Activated CD4-positive, alpha-beta T cell treated with anti-CD3 and anti-CD28 coated beads for 36 hours (primary cell): ENCODE measurements around the gene ANKRD13D. TPM values are rescaled to one million over a fixed set of nuclear protein-coding genes. Genes with fewer than 3 reads are reported as not detected.

Experiments used
- ATAC-seq: fragments of 200-7000 bp; cut with Tn5 transposase; one replicate; pipeline ENCODE4 v1.10.0; 2021; ENCODE audit warnings: mild to moderate bottlenecking, moderate library complexity
- CTCF ChIA-PET: fragments of 350-600 bp; sonication (Branson Sonifier 250); formaldehyde crosslinking; loops from one replicate; lab custom pipeline; 2021; ENCODE audit warnings: antibody characterized with exemption; lab: Charles Lee
- POLR2A ChIA-PET: fragments of 350-600 bp; sonication (Branson Sonifier 250); formaldehyde crosslinking; loops from one replicate; lab custom pipeline; 2021; ENCODE audit warnings: antibody characterized with exemption, inconsistent platforms; lab: Charles Lee
- DNase-seq: peaks from one replicate; pipeline ENCODE4 v3.0.0-alpha.2; 2020
- H3K27ac Mint-ChIP-seq: one replicate; pipeline ENCODE4 v1.8.0; 2021; ENCODE audit warnings: mixed read lengths
- H3K27me3 Mint-ChIP-seq: one replicate; pipeline ENCODE4 v1.8.0; 2021; ENCODE audit warnings: mixed read lengths
- H3K36me3 Mint-ChIP-seq: one replicate; pipeline ENCODE4 v1.8.0; 2021; ENCODE audit warnings: low read depth, mixed read lengths
- H3K4me1 Mint-ChIP-seq: one replicate; pipeline ENCODE4 v1.8.0; 2021; ENCODE audit warnings: mixed read lengths
- H3K4me3 Mint-ChIP-seq: one replicate; pipeline ENCODE4 v1.8.0; 2021; ENCODE audit warnings: mild to moderate bottlenecking, moderate library complexity, mixed read lengths
- H3K9me3 Mint-ChIP-seq: one replicate; pipeline ENCODE4 v1.8.0; 2021; ENCODE audit warnings: low read depth, mixed read lengths
- intact Hi-C, 2 experiments: fragments of 100-400 bp; cut with DNase I in 1 of 2; cut with micrococcal nuclease in 1 of 2; formaldehyde crosslinking; loops; one replicate each; pipeline versions ENCODE4 v1.14.2 to v1.15.1; 2022 to 2024; cut with DNase I, micrococcal nuclease
- total RNA-seq, 2 experiments: library from RNA; stranded (reverse); gene quantifications; one replicate each; pipeline ENCODE4 v1.2.3, GENCODE V29; 2021

ANKRD13D gene
- total RNA-seq, 2 experiments from 2014 or later = 44.9 to 69.5 TPM

DNA sequence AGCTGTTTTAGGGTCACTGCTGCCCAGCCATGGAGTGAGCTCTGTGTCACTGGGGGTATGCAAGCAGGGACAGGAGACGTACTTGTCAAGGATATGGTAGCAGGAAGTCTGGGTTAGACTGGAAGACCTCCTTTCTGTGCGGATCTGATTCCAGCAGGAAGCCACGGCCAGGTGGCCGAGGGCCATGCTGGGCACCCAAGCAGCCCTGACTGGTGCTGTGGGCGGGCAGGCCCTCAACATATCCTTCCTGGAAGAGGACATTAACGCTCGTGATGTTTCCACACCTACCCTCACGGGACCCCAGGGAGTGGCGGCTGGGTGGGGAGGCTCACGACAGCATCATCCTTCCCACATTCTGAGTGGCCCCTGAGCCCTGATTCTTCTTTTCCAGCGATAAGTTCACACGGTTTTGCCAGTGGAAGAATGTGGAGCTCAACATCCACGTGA, 8.7 kb upstream of the ANKRD13D start:
- ChIA-PET CTCF (no interaction called here), POLR2A (no interaction called here)
- ATAC-seq = no peak
- Mint-ChIP-seq H3K4me1 (peaks cover 49% of the 10 kb centered on the region), H3K36me3 (peaks cover 60% of the 10 kb centered on the region), H3K27me3 (no peaks in the 10 kb centered on the region), H3K27ac (peak overlapping the region; percentile 99), H3K9me3 (no peaks in the 10 kb centered on the region), H3K4me3 (no peak overlapping the region)
- intact Hi-C loops = no loop called here
- DNase-seq = peak; percentile 3

DNA sequence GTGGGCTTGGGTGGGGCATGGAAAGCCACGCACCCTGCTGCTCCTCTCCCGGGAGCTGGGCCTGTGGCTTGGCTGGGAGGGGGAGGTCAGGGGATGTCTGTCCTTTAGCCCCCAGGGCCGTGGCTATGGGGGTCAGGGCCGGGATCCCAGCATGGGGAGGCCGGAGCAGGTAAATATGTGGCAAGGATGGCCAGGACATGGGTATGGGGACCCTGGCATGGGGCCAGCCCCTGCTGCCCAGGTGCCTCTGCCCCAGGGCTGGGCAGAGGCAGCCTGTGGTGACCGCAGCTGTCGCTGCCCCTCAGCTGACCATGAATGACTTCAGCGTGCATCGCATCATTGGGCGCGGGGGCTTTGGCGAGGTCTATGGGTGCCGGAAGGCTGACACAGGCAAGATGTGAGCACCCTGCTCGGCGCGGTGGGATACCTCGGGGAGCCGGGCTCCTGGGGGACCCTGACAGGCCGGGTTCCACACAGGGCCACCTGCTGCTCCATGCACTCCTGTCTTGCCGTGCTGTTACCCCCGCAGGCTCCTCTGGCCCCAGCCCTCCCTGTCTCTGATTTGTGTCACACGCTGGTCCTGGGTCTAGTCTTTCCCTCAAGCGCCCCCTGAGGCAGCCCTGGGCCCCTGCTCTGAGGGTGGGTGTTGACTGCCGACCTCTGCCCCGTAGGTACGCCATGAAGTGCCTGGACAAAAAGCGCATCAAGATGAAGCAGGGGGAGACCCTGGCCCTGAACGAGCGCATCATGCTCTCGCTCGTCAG, 8.1 kb upstream of the ANKRD13D start:
- no peak overlapping the region for H3K4me3 Mint-ChIP-seq
- no peak for ATAC-seq
- peaks cover 43% of the 10 kb centered on the region for H3K4me1 Mint-ChIP-seq
- no peaks in the 10 kb centered on the region for H3K27me3 Mint-ChIP-seq
- no peaks in the 10 kb centered on the region for H3K9me3 Mint-ChIP-seq
- peak; percentile 4 for DNase-seq
- ChIA-PET CTCF (no interaction called here), POLR2A (no interaction called here)
- intact Hi-C loops = no loop called here
- H3K27ac Mint-ChIP-seq = no peak overlapping the region
- peaks cover 55% of the 10 kb centered on the region for H3K36me3 Mint-ChIP-seq

DNA sequence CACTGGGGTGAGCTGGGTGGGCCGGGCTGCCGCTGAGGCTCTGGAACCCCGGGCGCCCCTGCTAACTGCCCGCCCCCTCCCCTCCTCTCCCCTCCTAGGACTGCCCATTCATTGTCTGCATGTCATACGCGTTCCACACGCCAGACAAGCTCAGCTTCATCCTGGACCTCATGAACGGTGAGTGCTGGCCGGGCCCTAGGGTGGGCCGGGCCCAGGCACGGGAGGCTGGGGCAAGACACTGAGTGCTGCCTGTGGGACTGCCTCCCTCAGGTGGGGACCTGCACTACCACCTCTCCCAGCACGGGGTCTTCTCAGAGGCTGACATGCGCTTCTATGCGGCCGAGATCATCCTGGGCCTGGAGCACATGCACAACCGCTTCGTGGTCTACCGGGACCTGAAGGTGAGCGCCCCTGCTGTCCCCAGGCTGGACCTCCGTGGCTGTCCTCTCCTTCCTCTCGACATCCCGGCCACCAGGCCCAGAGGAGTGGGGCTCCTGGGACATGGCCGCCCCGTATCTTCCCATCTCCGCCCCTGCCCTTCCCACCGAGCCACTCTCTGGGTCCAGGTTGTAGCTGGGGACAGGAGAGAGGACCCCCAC, 7.5 kb upstream of the ANKRD13D start:
- peak; percentile 4 for DNase-seq
- peaks cover 42% of the 10 kb centered on the region for H3K4me1 Mint-ChIP-seq
- no peak overlapping the region for H3K27ac Mint-ChIP-seq
- ATAC-seq = no peak
- peaks cover 53% of the 10 kb centered on the region for H3K36me3 Mint-ChIP-seq
- intact Hi-C loops = no loop called here
- H3K27me3 Mint-ChIP-seq = no peaks in the 10 kb centered on the region
- H3K4me3 Mint-ChIP-seq = no peak overlapping the region
- POLR2A ChIA-PET = no interaction called here
- CTCF ChIA-PET = interaction anchor here (0.6 kb wide), 1 partner anchor 10 kb away, joined by 3 read pairs; no protein-coding TSS in a partner anchor
- no peaks in the 10 kb centered on the region for H3K9me3 Mint-ChIP-seq

DNA sequence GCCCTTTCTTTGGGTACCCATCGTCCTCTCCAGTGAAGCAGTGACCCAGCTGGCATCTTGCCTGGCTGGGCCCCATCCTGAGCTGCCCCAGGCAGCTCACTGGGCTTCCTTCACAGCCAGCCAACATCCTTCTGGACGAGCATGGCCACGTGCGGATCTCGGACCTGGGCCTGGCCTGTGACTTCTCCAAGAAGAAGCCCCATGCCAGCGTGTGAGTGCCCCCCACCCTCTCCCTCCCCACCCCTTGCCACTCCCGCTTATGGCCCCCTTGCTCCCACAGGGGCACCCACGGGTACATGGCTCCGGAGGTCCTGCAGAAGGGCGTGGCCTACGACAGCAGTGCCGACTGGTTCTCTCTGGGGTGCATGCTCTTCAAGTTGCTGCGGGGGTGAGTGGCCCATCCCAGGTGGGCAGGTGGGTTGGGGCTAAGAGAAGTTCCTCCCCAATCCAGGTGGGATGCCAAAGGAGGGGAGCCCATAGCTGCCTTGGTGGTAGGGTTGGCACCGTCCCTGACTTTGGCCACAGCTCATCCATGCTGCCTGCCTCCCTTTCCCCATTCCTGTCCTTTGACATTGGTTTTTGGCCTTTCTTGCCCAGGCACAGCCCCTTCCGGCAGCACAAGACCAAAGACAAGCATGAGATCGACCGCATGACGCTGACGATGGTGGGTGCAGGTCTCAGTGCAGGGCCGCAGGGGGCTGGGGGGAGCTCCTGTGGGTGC, 6.8 kb upstream of the ANKRD13D start:
- H3K4me3 Mint-ChIP-seq = no peak overlapping the region
- no peaks in the 10 kb centered on the region for H3K27me3 Mint-ChIP-seq
- peak overlapping the region; percentile 55 for H3K27ac Mint-ChIP-seq
- H3K36me3 Mint-ChIP-seq = peaks cover 56% of the 10 kb centered on the region
- CTCF ChIA-PET = interaction anchor here (0.6 to 1.5 kb wide), 2 partner anchors 11 to 35 kb away, joined by 3 to 4 read pairs; no protein-coding TSS in a partner anchor
- ATAC-seq (no peak), DNase-seq (peak; percentile 4)
- H3K9me3 Mint-ChIP-seq = no peaks in the 10 kb centered on the region
- intact Hi-C loops = no loop called here
- H3K4me1 Mint-ChIP-seq = peaks cover 45% of the 10 kb centered on the region
- POLR2A ChIA-PET = no interaction called here

DNA sequence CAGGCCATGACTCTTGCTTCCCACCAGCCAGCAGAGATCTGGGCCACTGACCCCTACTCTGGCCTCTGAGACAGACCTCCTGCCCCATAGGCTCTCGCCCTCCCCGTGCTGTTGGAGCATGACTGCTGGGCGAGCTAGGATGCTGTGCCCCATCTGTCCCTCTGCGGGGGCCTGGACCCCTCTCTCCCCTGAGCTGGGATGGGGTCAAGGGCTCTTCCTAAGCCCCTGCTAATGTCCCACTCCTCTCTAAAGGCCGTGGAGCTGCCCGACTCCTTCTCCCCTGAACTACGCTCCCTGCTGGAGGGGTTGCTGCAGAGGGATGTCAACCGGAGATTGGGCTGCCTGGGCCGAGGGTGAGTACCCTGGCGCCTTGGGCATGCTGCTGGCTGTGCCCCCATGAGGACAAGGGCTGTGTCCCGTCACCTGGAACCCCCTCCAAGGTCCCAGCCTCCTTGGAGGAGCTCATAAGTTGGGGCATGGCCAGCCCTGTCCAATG, 6.2 kb upstream of the ANKRD13D start:
- Mint-ChIP-seq H3K4me1 (peaks cover 46% of the 10 kb centered on the region), H3K9me3 (no peaks in the 10 kb centered on the region), H3K36me3 (peaks cover 57% of the 10 kb centered on the region), H3K27me3 (no peaks in the 10 kb centered on the region), H3K4me3 (no peak overlapping the region), H3K27ac (no peak overlapping the region)
- DNase-seq (peak; percentile 3), ATAC-seq (no peak)
- ChIA-PET CTCF (interaction anchor here (0.6 to 1.5 kb wide), 4 partner anchors 11 to 202 kb away, joined by 3 to 4 read pairs (median 4); no protein-coding TSS in a partner anchor), POLR2A (interaction anchor here (0.8 kb wide), 1 partner anchor 12 kb away, joined by 7 read pairs; no protein-coding TSS in a partner anchor)
- intact Hi-C loops = no loop called here

DNA sequence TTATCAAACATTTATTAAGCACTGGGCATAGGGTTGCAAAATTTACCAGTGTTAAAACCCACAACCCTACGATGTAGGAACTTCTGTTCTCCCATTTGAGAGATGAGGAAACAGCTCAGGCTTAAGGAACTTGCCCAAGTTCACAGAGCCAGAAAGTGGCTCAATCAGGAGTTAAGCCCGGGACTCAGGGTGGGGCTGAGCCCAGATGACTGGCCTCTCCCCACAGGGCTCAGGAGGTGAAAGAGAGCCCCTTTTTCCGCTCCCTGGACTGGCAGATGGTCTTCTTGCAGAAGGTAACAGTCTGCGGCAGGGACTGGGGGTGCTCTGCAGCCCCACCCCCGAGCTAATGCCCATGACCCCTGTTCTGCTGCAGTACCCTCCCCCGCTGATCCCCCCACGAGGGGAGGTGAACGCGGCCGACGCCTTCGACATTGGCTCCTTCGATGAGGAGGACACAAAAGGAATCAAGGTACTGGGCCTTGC, 5.6 kb upstream of the ANKRD13D start:
- intact Hi-C loops = no loop called here
- H3K4me1 Mint-ChIP-seq = peaks cover 44% of the 10 kb centered on the region
- peaks cover 52% of the 10 kb centered on the region for H3K36me3 Mint-ChIP-seq
- H3K27me3 Mint-ChIP-seq = no peaks in the 10 kb centered on the region
- H3K9me3 Mint-ChIP-seq = no peaks in the 10 kb centered on the region
- CTCF ChIA-PET = interaction anchor here (0.6 to 1.5 kb wide), 4 partner anchors 12 to 203 kb away, joined by 3 to 4 read pairs (median 4); no protein-coding TSS in a partner anchor
- H3K27ac Mint-ChIP-seq = no peak overlapping the region
- ATAC-seq (no peak), DNase-seq (no peak)
- H3K4me3 Mint-ChIP-seq = no peak overlapping the region
- POLR2A ChIA-PET = interaction anchor here (0.8 kb wide), 1 partner anchor 13 kb away, joined by 7 read pairs; no protein-coding TSS in a partner anchor

DNA sequence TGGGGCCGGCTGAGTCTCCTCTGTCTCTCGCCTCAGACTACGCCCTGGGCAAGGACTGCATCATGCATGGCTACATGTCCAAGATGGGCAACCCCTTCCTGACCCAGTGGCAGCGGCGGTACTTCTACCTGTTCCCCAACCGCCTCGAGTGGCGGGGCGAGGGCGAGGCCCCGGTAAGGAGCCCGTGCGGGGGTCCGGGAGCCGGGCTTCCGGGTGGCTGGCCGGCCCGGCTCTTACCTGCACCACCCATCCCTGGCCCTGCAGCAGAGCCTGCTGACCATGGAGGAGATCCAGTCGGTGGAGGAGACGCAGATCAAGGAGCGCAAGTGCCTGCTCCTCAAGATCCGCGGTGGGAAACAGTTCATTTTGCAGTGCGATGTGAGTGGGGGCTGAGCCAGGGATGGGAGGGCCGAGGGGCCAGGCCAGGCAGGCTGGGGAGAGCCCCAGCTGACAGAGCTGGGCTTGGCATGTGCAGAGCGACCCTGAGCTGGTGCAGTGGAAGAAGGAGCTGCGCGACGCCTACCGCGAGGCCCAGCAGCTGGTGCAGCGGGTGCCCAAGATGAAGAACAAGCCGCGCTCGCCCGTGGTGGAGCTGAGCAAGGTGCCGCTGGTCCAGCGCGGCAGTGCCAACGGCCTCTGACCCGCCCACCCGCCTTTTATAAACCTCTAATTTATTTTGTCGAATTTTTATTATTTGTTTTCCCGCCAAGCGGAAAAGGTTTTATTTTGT, 4.1 kb upstream of the ANKRD13D start:
- no peak for DNase-seq
- no peaks in the 10 kb centered on the region for H3K9me3 Mint-ChIP-seq
- no peak overlapping the region for H3K4me3 Mint-ChIP-seq
- intact Hi-C loops = loop anchor here in 1 of 2 experiments (5.0 kb wide), 2 partner anchors 202 to 297 kb away; partner anchors contain the start of gene GSTP1
- H3K36me3 Mint-ChIP-seq = peaks cover 47% of the 10 kb centered on the region
- no peak for ATAC-seq
- POLR2A ChIA-PET = interaction anchor here (0.7 kb wide), 1 partner anchor 13 kb away, joined by 3 read pairs; no protein-coding TSS in a partner anchor
- CTCF ChIA-PET = interaction anchor here (1.0 kb wide), 2 partner anchors 13 to 30 kb away, joined by 3 to 4 read pairs; no protein-coding TSS in a partner anchor
- H3K4me1 Mint-ChIP-seq = peaks cover 36% of the 10 kb centered on the region
- no peaks in the 10 kb centered on the region for H3K27me3 Mint-ChIP-seq
- H3K27ac Mint-ChIP-seq = no peak overlapping the region

DNA sequence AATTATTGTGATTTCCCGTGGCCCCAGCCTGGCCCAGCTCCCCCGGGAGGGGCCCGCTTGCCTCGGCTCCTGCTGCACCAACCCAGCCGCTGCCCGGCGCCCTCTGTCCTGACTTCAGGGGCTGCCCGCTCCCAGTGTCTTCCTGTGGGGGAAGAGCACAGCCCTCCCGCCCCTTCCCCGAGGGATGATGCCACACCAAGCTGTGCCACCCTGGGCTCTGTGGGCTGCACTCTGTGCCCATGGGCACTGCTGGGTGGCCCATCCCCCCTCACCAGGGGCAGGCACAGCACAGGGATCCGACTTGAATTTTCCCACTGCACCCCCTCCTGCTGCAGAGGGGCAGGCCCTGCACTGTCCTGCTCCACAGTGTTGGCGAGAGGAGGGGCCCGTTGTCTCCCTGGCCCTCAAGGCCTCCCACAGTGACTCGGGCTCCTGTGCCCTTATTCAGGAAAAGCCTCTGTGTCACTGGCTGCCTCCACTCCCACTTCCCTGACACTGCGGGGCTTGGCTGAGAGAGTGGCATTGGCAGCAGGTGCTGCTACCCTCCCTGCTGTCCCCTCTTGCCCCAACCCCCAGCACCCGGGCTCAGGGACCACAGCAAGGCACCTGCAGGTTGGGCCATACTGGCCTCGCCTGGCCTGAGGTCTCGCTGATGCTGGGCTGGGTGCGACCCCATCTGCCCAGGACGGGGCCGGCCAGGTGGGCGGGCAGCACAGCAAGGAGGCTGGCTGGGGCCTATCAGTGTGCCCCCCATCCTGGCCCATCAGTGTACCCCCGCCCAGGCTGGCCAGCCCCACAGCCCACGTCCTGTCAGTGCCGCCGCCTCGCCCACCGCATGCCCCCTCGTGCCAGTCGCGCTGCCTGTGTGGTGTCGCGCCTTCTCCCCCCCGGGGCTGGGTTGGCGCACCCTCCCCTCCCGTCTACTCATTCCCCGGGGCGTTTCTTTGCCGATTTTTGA, 3.3 kb upstream of the ANKRD13D start:
- ATAC-seq (no peak), DNase-seq (peak; percentile 43)
- intact Hi-C loops = loop anchor here in 1 of 2 experiments (5.0 kb wide), 2 partner anchors 201 to 296 kb away; partner anchors contain the start of gene GSTP1
- CTCF ChIA-PET = interaction anchor here (1.0 kb wide), 2 partner anchors 14 to 30 kb away, joined by 3 to 4 read pairs; no protein-coding TSS in a partner anchor
- Mint-ChIP-seq H3K36me3 (peaks cover 48% of the 10 kb centered on the region), H3K27ac (peak overlapping the region; percentile 97), H3K9me3 (no peaks in the 10 kb centered on the region), H3K4me3 (no peak overlapping the region), H3K27me3 (no peaks in the 10 kb centered on the region), H3K4me1 (peaks cover 41% of the 10 kb centered on the region)
- POLR2A ChIA-PET = no interaction called here

DNA sequence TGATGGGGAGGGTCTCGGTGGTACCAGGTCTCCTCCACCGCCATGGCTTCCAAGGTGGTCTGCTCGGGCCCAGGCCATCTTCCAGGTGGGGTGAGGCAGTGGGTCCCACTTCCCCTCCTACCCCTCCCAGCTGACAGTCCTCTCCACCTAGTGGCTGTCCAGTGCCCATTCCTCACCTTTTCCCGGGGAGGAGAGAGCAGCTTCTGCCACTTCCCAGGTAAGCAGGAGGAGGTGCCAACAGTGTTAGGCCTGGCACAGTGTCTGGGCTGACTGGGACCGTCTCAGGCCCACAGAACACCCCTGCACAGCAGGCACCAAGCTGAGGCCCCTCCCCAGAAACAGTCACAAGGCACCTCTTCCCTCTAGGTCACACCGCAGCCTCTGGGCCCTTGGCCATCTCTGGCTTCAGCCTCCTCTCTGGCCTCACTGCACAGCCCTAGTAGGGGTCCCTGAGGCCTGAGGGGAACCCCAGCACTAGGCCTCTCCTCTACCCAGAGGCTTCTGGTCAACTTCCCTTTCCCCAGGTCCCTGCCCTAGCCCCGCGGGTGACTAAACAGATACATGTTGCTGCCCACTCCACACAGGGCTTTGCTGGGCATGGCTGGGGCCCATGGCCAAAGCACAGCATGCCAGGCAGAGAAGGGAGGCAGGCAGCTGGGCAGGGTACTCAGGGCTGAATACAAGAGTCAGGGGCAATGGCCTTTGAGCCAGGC, 2.3 kb upstream of the ANKRD13D start:
- peaks cover 45% of the 10 kb centered on the region for H3K4me1 Mint-ChIP-seq
- peak; percentile 45 for DNase-seq
- CTCF ChIA-PET = interaction anchor here (0.9 to 1.4 kb wide), 2 partner anchors 23 to 65 kb away, joined by 3 read pairs; no protein-coding TSS in a partner anchor

More for the DNA sequence above, 2.3 kb upstream of the ANKRD13D start:
- Mint-ChIP-seq H3K27ac (peak overlapping the region; percentile 97), H3K27me3 (no peaks in the 10 kb centered on the region), H3K4me3 (peak overlapping the region; percentile 64), H3K9me3 (no peaks in the 10 kb centered on the region), H3K36me3 (peaks cover 51% of the 10 kb centered on the region)
- intact Hi-C loops = loop anchor here in 1 of 2 experiments (5.0 kb wide), 2 partner anchors 201 to 296 kb away; partner anchors contain the start of gene GSTP1
- ATAC-seq = no peak
- POLR2A ChIA-PET = no interaction called here
